HG03139 (cell line): ENCODE results near the gene IBA57.

Source experiments
- ATAC-seq: cut with Tn5 transposase; IDR thresholded peaks from one replicate; pipeline ENCODE4 v1.9.1; 2021; ENCODE audit not compliant: unreplicated experiment

Gene IBA57

DNA sequence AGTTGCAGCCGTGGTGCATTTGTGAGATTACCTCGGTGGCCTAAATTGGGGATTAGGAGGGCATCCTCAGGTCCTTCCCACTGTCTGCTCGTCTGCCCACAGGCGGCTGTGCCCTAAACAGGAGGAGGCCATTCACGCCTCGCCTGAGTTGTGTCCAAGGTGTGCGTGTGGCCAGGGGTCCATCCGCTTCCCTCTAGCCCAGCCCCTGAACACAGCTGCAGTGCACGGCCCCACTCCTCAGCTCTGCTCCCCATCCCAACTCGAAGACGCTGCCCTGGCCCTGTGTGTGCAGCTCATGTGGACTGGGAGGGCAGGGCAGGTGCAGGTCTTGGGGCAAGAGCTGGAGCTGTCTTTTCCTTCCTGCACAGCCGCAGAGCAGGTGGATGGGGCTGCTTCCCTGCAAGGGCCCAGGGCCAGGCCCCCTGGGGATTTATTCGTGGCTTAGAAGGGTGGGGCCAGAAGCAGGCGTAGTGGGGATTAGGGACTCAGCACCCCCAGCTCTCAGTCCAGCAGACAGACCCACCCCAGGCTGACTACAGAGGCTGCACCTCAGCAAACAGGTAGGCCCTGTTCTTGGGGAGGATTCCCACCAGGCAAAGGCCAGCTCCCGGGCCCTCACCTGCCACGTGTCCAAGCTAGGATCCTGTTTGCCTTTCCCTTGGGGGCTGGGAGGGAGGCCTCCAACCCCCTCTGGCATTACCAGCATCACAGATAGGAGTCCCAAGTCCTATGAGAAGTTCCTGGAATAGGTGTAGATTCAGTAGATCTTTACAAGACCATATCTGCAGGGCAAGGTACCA is 21.2 kb upstream of the IBA57 start:
- no peak for ATAC-seq

DNA sequence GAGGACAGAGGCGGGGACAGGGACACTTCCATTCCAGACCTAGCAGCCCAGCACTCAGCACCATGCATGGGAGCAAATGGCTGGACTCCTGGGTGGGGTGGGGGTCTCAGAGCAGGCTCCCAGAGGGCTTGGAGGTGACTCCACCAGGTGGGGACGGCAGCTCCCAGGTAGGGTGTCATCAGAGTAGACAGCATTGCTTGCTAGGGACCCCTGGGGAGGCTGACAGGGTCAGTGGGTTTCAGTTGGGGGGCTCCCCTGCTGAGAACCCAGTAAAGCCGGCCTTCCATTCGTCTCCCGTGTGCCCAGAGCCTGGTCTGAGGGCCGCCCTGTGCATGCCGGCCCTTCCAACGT is 20.6 kb upstream of the IBA57 start:
- ATAC-seq = no peak

DNA sequence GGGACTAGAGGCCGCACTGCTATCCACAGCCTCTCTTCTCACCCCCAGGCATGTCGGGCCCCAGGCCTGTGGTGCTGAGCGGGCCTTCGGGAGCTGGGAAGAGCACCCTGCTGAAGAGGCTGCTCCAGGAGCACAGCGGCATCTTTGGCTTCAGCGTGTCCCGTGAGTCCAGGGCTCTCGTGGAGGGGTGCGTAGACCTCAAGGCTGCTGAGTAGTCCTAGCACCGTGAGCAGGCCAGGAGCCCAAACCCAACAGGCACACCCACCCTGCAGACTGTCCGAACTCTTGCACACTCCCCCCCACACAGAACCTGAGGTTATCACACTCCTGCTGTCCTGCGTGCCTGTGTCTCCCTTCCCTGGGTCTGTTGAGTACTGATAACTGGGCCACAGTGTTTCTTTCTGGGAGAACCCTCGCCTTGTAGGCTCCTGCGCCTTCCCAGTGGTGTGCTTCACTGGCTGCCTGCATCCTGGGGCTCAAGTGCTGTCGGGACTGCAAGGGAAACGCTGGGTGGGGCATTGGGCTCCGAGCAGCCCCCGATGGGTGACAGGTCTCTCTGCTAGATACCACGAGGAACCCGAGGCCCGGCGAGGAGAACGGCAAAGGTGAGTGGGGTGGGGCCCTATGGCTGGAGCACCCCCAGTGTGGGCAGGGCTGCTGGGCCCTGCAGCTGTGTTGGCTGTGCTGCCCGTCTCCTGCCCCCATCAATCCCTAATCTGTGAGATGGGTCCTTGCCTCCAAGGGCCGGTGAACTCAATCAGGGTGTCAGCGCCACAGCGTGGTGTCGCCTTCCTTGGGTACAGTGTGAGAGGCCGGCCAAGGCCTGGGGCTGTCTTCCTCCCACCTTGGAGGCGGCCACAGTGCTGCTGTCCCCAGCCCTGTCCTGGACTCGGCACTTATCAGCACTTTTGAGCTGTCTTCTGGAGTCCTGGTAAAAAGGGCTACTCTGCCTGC is 19.9 kb upstream of the IBA57 start:
- no peak for ATAC-seq

DNA sequence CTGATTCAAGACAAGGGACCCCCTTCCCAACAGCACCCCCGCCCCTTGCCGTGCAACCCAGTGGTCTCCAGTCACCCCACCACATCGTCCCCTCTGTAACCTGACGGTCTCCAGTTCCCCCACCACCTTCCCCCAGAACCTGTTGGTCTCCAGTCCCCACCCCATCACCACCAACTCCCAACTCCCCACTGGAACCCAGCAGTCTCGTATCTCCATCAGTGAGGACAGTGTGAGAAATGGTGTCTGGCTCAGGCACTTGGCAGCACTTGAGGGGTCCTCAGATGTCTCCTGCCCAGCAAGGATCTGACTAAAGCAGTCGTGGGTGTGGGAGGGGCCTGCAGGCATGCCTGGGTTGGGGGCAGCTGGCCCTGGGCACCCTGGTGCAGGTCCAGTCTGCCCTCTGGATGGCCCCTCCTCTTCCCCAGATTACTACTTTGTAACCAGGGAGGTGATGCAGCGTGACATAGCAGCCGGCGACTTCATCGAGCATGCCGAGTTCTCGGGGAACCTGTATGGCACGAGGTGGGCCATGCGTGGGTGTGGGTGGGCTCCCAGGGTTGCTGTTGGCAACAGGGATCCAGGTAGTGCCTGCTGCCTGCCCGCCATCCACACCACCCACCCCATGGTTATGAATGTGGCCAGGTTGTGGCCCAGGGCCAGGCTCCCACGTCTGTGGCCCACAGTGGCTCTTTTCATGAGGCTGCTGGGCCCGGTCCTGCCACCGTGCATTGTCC is 19.0 kb upstream of the IBA57 start:
- no peak for ATAC-seq

DNA sequence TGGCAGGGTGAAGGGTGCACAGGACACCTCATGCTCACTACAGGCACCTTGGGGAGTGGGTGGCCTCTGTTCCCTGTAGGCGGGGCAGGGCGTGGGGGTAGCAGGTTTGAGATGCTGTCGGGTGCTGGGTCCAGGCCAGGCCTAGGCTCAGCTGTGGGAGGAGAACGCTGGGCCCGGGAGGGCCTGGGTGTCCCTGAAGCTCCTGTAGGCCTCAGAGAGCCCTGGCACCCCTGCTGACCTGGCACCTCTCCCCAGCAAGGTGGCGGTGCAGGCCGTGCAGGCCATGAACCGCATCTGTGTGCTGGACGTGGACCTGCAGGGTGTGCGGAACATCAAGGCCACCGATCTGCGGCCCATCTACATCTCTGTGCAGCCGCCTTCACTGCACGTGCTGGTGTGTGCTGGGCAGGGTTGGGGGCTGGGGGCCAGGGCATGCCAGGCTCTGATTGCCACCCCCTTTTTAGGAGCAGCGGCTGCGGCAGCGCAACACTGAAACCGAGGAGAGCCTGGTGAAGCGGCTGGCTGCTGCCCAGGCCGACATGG is 18.4 kb upstream of the IBA57 start:
- ATAC-seq = no peak

DNA sequence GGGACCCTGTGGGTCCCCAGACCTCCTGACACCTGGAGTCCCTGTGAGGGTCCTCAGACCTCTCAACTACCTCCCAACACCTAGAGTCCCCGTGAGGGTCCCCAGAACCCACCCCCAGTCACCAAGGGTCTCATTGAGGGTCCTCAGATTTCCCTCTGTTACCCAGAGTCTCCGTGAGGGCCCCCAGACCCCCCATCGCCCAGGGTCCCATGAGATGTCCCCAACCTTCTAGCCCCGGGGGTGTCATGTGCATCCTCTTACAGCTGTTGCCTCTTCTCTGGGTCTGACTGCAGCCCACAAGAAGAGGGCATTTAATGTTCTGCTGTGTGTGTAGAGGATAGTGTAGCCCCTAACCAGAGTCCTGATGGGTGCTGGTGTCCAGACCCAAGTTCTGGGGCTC is 17.8 kb upstream of the IBA57 start:
- no peak for ATAC-seq

DNA sequence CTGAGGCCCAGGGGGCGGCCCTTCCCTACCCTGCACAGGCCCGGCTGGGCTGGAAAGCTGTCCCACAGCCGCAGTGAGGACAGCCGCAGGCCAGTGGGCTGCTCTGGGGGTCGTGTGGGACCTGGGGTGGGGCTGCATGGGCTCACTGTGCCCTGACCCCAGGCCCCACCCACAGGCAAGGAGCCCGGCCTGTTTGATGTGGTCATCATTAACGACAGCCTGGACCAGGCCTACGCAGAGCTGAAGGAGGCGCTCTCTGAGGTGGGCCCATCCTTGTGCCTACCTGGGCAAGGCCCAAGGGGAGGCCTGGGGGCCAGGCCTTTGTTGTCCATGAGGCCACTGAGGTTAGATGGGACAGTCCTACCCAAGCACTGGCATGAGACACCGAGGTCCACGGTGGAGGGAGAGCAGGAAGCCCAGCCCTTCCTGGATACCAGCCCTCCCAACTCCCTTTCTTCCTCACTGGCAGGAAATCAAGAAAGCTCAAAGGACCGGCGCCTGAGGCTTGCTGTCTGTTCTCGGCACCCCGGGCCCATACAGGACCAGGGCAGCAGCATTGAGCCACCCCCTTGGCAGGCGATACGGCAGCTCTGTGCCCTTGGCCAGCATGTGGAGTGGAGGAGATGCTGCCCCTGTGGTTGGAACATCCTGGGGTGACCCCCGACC is 17.3 kb upstream of the IBA57 start:
- no peak for ATAC-seq

DNA sequence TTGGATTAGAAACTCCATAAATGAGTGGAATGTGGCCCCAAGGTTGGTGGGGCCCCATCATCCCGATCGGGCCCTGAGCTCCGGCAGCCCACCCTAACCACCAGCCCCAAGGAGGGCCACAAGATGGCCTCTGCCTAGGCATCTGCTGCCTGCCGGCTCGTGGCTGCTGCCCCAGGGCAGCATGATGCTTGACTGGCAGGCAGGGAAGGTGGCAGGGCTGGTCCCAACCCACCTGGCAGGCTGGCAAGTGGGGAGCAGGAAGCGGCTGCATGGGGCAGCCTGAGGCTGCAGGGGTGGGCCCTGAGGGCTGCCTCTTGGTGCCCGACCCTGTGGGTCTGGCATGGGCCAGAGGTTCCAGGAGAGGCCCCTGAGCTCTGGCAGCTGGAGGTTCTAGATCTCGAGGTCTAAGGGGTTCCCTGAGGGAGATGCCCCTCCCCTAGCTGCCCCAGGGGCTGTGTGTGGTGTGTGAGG is 16.6 kb upstream of the IBA57 start:
- no peak for ATAC-seq

DNA sequence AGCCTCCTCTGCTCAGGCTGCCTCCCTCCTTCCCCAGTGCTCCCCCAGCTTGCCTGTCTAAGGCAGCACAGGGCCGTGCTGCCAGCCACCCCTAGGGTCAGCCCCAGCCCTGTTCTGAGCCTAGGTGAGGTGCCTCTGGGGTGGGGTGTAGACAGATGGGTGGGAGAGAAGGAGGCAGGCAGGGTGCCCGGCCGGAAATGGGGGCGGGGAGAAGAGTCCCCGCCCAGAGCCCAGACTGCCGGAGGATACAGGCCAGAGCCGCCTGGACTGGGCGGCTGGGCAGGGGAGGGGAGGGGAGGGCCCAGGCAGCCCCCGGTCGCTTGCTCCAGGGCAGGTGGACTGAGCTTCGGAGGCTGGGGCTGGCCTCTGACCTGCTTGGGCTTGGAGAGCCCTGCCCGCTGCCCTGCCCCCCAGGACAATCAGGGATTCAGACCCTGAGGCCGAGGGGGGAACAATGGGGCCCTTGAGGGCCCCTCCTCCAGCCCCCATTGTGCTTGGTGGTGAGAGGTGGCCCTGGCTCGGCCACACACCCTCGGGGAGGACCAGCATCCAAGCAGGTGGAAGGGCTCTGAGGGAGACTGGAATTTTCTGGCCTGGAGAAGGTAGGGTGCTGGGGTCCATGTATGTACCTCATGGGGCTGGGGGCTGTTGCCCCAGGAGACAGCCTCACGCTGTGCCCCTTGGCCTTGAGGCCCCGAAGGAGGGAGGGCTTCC is 16.0 kb upstream of the IBA57 start, which contains the start of gene GJC2:
GJC2 (plus strand) TSS at position 525 of the 714 bp plus-strand sequence. CDS start 7,829 bp downstream, outside the sequence.
- ATAC-seq = no peak

DNA sequence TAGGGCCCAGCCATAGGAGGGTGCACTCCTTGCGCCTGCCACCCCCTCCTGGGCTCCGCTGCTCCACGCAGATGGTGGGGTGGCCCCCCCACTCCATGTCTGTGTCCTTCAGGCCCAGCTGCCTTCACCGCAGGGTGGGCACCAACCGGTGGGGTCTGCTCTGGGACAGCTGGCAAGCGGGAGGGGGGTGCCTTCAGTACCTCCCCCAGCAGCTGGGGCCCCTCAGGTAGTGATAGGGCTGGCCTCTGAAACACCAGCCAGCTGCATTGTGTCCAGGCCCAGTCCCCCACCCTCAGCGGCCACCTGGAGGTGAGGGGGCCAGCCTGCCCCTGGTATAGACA is 15.5 kb upstream of the IBA57 start:
- no peak for ATAC-seq

DNA sequence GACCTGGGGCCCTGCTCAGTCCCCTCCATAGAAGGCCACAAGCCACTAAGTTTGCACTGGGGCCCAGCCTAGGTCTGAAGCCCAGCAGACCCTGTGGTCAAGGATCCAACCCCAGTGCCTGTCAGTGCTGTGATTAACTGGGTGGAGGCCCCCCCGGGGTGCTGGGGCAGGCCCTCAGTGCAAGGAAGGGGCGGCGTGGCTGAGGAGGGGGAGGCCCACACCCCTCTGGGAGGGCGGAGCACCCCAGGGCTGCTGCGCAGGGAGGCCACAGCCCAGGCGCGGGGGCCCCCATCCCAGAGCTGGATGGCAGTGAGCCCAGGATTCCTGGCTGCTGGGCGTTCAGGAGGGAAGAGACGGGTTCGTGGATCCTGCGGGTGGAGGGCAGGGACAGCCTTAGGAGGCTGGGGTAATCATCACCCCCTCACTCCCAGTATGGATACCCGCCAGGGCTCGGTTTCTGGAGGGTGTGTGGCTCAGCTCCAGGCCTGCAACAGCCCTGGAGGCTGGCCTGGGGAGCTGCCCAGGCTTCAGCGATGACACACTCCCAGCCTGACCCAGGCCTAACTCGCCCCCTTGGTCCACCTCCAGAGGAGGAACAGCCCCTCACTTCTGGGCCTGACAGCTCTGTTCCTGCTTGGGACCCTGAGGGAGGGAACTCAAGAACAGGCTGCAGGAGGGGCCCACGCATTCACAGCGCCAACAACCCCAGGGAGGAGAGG is 15.0 kb upstream of the IBA57 start:
- no peak for ATAC-seq

DNA sequence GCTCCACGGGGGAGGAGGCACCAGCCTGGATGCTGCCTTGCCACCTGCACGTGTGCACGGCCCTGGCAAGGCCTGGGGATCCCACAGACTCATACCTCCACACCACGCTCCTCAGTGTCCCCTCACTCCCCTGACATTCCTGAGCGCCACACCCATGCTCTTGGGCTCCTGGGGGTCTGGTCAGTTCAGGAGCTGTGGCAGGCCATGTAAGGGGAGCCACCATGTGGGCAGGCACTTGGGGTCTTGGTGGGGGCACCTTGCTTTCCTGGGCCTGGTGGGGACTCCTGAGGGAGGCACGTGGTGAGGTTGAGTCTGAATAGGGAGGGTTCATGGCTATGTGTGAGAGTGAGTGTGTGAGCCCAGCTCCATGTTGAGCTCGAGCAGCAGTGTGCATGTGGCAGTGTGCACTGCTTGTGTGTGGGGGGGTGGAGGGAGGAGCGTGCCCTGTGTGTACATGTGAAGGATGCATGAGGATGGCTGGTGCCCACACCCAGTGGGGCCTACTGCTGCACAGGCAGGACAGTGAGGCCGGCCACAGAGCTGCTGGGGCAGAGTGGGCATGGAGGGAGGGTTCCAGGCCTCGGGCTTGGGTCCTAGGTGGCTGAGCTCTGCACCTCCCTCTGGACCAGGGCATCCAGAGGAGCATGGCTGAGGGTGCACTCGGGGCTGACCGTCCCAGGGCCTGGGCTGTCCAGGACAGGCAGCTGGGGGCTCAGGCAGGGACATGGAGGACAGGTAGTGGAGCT is 14.3 kb upstream of the IBA57 start:
- ATAC-seq = no peak

DNA sequence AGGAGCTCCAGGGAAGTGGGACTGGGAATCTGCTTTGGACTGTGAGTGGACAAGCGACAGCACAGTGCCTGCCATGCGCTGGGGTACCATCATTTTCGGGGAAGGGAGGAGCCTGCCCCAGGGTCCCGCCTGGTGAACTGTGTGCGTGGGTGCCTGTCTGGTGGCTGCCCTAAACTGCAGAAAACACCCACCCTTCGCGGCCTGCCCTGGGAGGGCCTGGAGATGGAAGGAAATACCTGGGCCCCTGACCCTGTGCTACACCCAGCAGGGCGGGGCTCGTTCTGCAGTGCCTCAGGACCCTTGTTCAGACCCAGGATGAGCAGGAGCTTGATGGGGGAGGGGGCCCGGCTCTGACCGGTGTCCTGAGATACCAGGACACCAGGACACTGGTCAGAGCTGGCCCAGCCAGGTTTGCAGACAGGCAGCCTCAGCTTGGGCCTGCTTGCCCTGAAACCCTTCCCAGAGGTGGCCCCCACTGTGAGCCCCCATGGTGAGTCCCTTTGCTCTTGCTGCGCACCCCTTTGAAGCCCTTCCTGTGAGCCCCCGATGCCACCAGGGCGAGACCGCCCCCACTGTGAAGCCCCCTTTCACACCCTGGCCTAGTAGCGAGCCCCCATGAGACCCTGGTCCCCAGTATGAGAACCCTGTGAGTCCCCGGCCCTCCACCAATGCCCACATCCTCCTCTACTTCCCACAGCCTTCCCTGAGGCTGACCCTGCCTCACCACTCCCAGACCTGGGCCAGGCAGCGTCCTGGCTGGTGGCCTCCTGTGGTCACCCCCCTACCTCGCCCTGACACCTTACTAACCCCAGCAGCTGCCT is 13.3 kb upstream of the IBA57 start:
- ATAC-seq = no peak

DNA sequence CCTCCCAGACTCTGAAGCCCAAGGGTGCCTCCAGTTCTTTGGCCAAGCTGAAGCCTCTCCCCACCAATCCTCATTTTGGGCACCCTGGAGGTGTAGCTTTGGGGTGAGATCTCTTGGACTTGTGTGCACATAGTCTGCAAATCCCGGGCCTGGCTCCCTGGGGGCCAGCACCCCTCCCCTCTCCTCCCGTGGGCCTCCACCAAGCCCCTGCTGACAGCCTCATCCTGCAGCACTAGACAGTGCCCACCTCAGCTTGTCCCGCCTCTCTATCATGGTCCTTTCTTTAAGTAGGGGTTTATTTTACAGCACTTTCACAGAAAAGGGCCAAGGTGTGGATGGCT is 12.7 kb upstream of the IBA57 start:
- no peak for ATAC-seq

DNA sequence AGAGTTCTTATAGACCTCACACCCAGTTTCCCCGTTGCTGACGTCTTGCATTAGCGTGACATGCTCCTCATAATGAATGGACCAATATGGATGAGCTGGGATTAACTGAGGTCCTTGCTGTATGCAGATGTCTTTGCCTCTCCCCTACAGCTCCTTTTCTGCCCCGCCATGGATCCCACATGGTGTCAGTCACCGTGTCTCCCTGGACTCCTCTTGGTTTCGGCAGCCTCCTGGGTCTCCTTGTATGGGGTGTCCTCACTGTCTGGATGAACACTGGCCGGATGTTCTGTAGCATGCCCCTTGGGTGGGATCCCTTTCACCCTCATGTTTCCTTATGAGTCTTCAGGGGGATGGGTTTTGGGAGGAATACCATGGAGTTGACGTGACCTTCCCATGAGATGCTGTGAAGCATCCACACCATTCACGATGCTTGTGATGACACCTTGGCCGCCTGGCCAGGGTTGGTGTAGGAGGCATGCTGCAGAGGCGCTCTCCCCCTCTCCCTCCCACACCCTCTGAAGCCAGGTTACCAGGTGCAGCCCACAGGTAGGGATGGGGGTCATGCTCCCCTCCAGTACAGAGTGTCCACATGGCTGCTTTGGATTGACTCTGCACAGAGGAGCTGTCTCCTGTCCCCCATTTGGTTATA is 11.5 kb upstream of the IBA57 start:
- ATAC-seq = no peak

DNA sequence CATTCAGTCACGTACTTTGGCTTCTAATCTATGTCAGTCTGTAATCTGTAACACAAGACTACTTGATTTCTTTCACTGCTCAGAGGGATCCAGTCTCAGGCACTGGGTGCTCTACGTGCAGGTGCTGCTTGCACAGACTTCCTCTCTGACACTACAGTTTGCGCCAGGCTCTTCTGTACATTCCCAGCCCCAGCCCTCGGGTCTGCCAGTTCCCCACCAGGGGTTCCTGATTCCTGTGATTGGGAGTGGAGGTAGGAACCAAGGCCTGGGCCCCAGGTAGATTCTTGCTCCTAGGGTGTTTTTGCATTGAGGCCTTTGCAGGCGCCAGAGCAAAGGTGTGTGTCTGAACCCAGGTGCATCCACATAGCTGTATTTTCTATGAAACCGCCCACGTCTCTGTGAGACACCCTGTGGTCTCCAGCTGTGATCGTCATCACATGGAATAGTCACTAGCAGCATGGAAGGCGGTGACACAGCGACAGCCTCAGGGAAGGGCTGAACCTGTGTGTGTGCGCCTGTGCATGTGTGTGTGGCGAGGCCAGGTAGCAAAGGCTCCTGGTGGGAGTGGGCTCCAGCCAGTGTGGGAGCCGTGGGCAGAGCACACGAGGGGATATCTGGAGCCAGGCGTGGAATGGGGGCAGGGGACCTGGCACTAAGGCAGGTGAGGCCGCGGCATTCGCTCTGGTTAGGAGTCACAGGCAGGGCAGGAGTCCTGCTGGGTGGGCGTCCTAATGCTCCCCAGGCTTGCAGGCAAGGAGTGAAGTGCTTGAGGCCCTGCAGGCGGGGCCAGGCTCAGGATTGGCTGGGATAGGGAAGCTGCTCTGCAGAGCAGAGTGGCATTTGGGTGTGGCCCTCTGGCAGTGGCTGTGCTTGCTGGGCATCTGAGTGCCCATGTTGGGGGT is 10.7 kb upstream of the IBA57 start:
- ATAC-seq = no peak
